Measurements from ENCODE around the gene HEYL.

DNA sequence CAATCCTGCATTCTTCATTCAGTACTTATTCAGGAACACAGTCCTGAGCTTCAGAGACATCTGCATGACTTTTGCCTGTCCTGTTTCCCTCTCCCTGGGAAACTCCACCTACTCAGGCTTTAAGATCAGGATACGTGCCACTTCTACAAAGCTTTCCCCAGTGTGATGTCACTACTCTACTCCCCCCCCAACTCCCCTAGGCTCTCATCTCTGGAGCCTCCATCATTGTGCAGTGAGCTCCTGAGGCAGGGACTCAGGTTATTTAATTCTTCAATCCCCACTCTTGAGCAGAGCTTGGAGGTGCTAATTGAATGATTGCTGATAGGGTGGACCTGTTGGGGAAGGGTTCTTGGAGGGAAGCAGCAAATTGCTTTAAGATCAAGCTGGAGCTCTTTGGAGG lies 31.2 kb upstream of the HEYL start:
- TF ChIP-seq, protein P1, sequence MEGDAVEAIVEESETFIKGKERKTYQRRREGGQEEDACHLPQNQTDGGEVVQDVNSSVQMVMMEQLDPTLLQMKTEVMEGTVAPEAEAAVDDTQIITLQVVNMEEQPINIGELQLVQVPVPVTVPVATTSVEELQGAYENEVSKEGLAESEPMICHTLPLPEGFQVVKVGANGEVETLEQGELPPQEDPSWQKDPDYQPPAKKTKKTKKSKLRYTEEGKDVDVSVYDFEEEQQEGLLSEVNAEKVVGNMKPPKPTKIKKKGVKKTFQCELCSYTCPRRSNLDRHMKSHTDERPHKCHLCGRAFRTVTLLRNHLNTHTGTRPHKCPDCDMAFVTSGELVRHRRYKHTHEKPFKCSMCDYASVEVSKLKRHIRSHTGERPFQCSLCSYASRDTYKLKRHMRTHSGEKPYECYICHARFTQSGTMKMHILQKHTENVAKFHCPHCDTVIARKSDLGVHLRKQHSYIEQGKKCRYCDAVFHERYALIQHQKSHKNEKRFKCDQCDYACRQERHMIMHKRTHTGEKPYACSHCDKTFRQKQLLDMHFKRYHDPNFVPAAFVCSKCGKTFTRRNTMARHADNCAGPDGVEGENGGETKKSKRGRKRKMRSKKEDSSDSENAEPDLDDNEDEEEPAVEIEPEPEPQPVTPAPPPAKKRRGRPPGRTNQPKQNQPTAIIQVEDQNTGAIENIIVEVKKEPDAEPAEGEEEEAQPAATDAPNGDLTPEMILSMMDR (IDR thresholded peaks at IDR 0.05; ENCODE audit: low read depth, low read length) = no peak
- no peak for TF ChIP-seq EZH2phosphoT487 (IDR thresholded peaks at IDR 0.05; ENCODE audit: low read depth)
